Transverse colon (tissue), 4 donors: ENCODE data around the gene KRTAP10-2.

ENCODE experiments used
- EP300 ChIP-seq: sonication (generic); formaldehyde crosslinking; IDR thresholded peaks from one replicate; pipeline ENCODE4 v1.6.1; 2017; ENCODE audit warnings: antibody characterized with exemption, low read depth
- POLR2A ChIP-seq: fragments of 450-650 bp; IDR thresholded peaks from one replicate; pipeline ENCODE4 v1.6.1; 2016; ENCODE audit warnings: antibody characterized with exemption, mild to moderate bottlenecking, moderate library complexity
- POLR2AphosphoS5 ChIP-seq, 3 donors: sonication (generic); formaldehyde crosslinking; IDR thresholded peaks; one replicate each; pipeline ENCODE4 v1.6.1; 2016; ENCODE audit warnings: antibody characterized with exemption in 3 of 3
- TF ChIP-seq, protein P1 (sequence below), 5 experiments: fragments of 200-600 bp in 3 of 5; fragments of 450-650 bp in 2 of 5; sonication (generic) in 3 of 5; IDR thresholded peaks; 1 replicate in 2 of 5; 2 replicates in 3 of 5; pipeline ENCODE4 v1.5.1; 2016 to 2017; ENCODE audit warnings: antibody characterized with exemption in 5 of 5, inconsistent platforms in 3 of 5, mild to moderate bottlenecking in 2 of 5, moderate library complexity in 1 of 5

DNA sequence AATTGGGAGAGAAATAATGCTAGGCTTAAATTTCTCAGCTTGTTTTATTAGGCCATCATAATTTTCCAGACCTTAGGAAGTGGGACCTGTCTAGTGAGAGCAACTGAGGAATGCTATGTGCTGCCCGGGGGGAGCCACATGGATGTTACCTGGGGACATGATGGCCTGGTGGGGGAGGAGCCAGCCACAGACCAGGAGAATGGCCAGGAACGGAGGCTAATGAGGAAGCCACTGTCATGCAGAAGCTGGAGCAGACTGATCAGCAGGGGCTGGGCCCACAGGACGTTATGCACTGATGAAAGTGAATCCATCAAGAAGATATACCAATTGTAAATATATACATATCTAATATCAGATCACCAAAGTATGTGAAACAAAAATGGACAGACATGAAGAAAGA lies 6.7 kb downstream of the KRTAP10-2 start:
- TF ChIP-seq, protein P1, sequence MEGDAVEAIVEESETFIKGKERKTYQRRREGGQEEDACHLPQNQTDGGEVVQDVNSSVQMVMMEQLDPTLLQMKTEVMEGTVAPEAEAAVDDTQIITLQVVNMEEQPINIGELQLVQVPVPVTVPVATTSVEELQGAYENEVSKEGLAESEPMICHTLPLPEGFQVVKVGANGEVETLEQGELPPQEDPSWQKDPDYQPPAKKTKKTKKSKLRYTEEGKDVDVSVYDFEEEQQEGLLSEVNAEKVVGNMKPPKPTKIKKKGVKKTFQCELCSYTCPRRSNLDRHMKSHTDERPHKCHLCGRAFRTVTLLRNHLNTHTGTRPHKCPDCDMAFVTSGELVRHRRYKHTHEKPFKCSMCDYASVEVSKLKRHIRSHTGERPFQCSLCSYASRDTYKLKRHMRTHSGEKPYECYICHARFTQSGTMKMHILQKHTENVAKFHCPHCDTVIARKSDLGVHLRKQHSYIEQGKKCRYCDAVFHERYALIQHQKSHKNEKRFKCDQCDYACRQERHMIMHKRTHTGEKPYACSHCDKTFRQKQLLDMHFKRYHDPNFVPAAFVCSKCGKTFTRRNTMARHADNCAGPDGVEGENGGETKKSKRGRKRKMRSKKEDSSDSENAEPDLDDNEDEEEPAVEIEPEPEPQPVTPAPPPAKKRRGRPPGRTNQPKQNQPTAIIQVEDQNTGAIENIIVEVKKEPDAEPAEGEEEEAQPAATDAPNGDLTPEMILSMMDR (IDR thresholded peaks at IDR 0.05), result no peak
- TF ChIP-seq POLR2AphosphoS5 (IDR thresholded peaks at IDR 0.05) (no peak), EP300 (no peak), POLR2A (no peak)
